HCT116 (cell line): ENCODE results near the gene HIBADH. TPM values are rescaled to one million over a fixed set of nuclear protein-coding genes. Genes with fewer than 3 reads are reported as not detected.

ENCODE experiments used
- ATAC-seq: fragments of 200-7000 bp; cut with Tn5 transposase; 2 replicates; pipeline ENCODE4 v1.9.1; 2020; ENCODE audit warnings: mild to moderate bottlenecking, moderate library complexity
- BruUV-seq: library from RNA; stranded (reverse); fragments of 400-500 nt; replicated peaks from 2 replicates; lab custom pipeline; 2021; lab: Mats Ljungman, UMichigan
- CTCF ChIA-PET: fragments of 300-600 bp; sonication (Branson Sonifier 250); formaldehyde crosslinking; loops from one replicate; lab custom pipeline; 2021; ENCODE audit warnings: antibody characterized with exemption; lab: Charles Lee
- POLR2A ChIA-PET: fragments of 300-600, 350-600 bp; sonication (Branson Sonifier 250); formaldehyde crosslinking; loops from one replicate; lab custom pipeline; 2021; ENCODE audit warnings: antibody characterized with exemption; lab: Charles Lee
- RAD21 ChIA-PET, 2 experiments: fragments of 300-600 bp; sonication (Branson Sonifier 250); formaldehyde crosslinking; loops; one replicate each; lab custom pipeline; 2023; ENCODE audit warnings: low total read pairs in 2 of 2; ENCODE audit not compliant: uncharacterized antibody in 2 of 2, unreplicated experiment in 2 of 2, low non-redundant PET in 1 of 2; lab: Charles Lee
- DNase-seq: peaks from one replicate; pipeline ENCODE4 v3.0.0-alpha.2; 2010; ENCODE audit warnings: low read depth, low spot score
- H2AFZ ChIP-seq: fragments of 200-600 bp; shearing (Covaris generic), sonication (generic); 2 replicates; pipeline ENCODE4 v1.6.1; 2017; ENCODE audit warnings: low read depth, mixed run types, mixed read lengths, antibody characterized with exemption, low read length; ENCODE audit not compliant: poor library complexity, severe bottlenecking
- H3K27ac ChIP-seq: 2 replicates; pipeline ENCODE4 v1.5.1; 2012; ENCODE audit warnings: low read depth, low read length
- H3K27me3 ChIP-seq: fragments of 200-600 bp; sonication (generic); 2 replicates; pipeline ENCODE4 v1.6.1; 2016; ENCODE audit warnings: mixed run types, low read length, mixed read lengths; ENCODE audit not compliant: insufficient read depth
- H3K36me3 ChIP-seq, 2 experiments: fragments of 200-500 bp in 1 of 2; fragments of 200-600 bp in 1 of 2; sonication (Bioruptor generic) in 1 of 2; sonication (generic) in 1 of 2; 2 replicates each; pipeline versions ENCODE4 v1.5.1 to v1.6.1; 2014 to 2016; ENCODE audit warnings: low read length in 2 of 2, inconsistent platforms in 1 of 2, mixed read lengths in 1 of 2, mixed run types in 1 of 2; ENCODE audit not compliant: insufficient read depth in 2 of 2, control insufficient read depth in 1 of 2
- H3K4me1 ChIP-seq, 2 experiments: fragments of 200-600 bp in 1 of 2; sonication (generic) in 1 of 2; 2 replicates each; pipeline versions ENCODE4 v1.5.1 to v1.6.1; 2012 to 2017; ENCODE audit warnings: low read length in 2 of 2, inconsistent platforms in 1 of 2, mild to moderate bottlenecking in 1 of 2, mixed read lengths in 1 of 2, mixed run types in 1 of 2, moderate library complexity in 1 of 2; ENCODE audit not compliant: insufficient read depth in 2 of 2, control insufficient read depth in 1 of 2
- H3K4me2 ChIP-seq: fragments of 200-600 bp; sonication (generic); 2 replicates; pipeline ENCODE4 v1.6.1; 2017; ENCODE audit warnings: mixed run types, low read length, mixed read lengths
- H3K4me3 ChIP-seq, 2 experiments: fragments of 200-600 bp in 1 of 2; sonication (generic) in 1 of 2; replicated peaks in 1 of 2; 2 replicates each; pipeline ENCODE4 v1.5.1; 2011 to 2016; ENCODE audit warnings: low read length in 2 of 2, control low read depth in 1 of 2, low read depth in 1 of 2, mild to moderate bottlenecking in 1 of 2, mixed read lengths in 1 of 2, mixed run types in 1 of 2
- H3K79me2 ChIP-seq: fragments of 200-600 bp; sonication (generic); 2 replicates; pipeline ENCODE4 v1.6.1; 2017; ENCODE audit warnings: mild to moderate bottlenecking, mixed run types, low read length, moderate library complexity, mixed read lengths; ENCODE audit not compliant: insufficient read depth
- H3K9ac ChIP-seq: fragments of 200-600 bp; sonication (generic); 2 replicates; pipeline ENCODE4 v1.6.1; 2016; ENCODE audit warnings: low read length, mixed read lengths
- H3K9me2 ChIP-seq: fragments of 200-600 bp; sonication (generic), shearing (Covaris generic); 2 replicates; pipeline ENCODE4 v1.6.1; 2017; ENCODE audit warnings: mixed run types, mild to moderate bottlenecking, moderate library complexity; ENCODE audit not compliant: insufficient read depth
- H3K9me3 ChIP-seq, 2 experiments: fragments of 200-500 bp in 1 of 2; fragments of 200-600 bp in 1 of 2; sonication (Bioruptor generic) in 1 of 2; sonication (generic) in 1 of 2; 2 replicates each; pipeline ENCODE4 v1.6.1; 2014 to 2017; ENCODE audit warnings: low read length in 2 of 2, mixed read lengths in 2 of 2, inconsistent platforms in 1 of 2, low read depth in 1 of 2, mild to moderate bottlenecking in 1 of 2, mixed run types in 1 of 2, moderate library complexity in 1 of 2; ENCODE audit not compliant: control insufficient read depth in 1 of 2, insufficient read depth in 1 of 2
- H4K20me1 ChIP-seq: fragments of 200-600 bp; sonication (generic), shearing (Covaris generic); 2 replicates; pipeline ENCODE4 v1.6.1; 2017; ENCODE audit warnings: mixed run types, mild to moderate bottlenecking, moderate library complexity; ENCODE audit not compliant: insufficient read depth
- ATF3 ChIP-seq: IDR thresholded peaks from 2 replicates; pipeline ENCODE4 v1.6.1; 2012
- CEBPB ChIP-seq: IDR thresholded peaks from 2 replicates; pipeline ENCODE4 v1.6.1; 2012; ENCODE audit warnings: low read depth
- CTCF ChIP-seq, 3 experiments: fragments of 200-600 bp in 1 of 3; sonication (generic) in 1 of 3; IDR thresholded peaks in 2 of 3; conservative IDR thresholded peaks in 1 of 3; 2 replicates each; pipeline ENCODE4 v1.5.1; 2012 to 2017; ENCODE audit warnings: low read depth in 2 of 3, low read length in 2 of 3, antibody characterized with exemption in 1 of 3, borderline replicate concordance in 1 of 3, control low read depth in 1 of 3, mild to moderate bottlenecking in 1 of 3, mixed read lengths in 1 of 3, mixed run types in 1 of 3, moderate library complexity in 1 of 3; ENCODE audit not compliant: insufficient read depth in 1 of 3
- EZH2 ChIP-seq: fragments of 200-600 bp; sonication (generic); IDR thresholded peaks from 2 replicates; pipeline ENCODE4 v1.6.1; 2017; ENCODE audit warnings: antibody characterized with exemption, mixed run types
- EZH2phosphoT487 ChIP-seq: fragments of 200-600 bp; IDR thresholded peaks from 2 replicates; pipeline ENCODE4 v1.6.1; 2018; ENCODE audit warnings: antibody characterized with exemption, borderline replicate concordance
- JUND ChIP-seq: IDR thresholded peaks from 2 replicates; pipeline ENCODE4 v1.6.1; 2012
- POLR2A ChIP-seq: IDR thresholded peaks from 2 replicates; pipeline ENCODE4 v1.7.0; 2011; ENCODE audit warnings: borderline replicate concordance; ENCODE audit not compliant: insufficient read depth, insufficient read length; ENCODE audit errors: extremely low read depth
- SP1 ChIP-seq: IDR thresholded peaks from 2 replicates; pipeline ENCODE4 v1.6.1; 2012; ENCODE audit warnings: low read depth
- SRF ChIP-seq: IDR thresholded peaks from 2 replicates; pipeline ENCODE4 v1.6.1; 2012; ENCODE audit warnings: low read depth
- TCF7L2 ChIP-seq: IDR thresholded peaks from 2 replicates; pipeline ENCODE4 v1.7.0; 2011; ENCODE audit warnings: borderline replicate concordance, inconsistent platforms; ENCODE audit not compliant: insufficient read depth, insufficient read length; ENCODE audit errors: extremely low read depth
- ZBTB33 ChIP-seq: IDR thresholded peaks from 2 replicates; pipeline ENCODE4 v1.6.1; 2011; ENCODE audit warnings: mild to moderate bottlenecking, low read length, moderate library complexity; ENCODE audit not compliant: insufficient replicate concordance; ENCODE audit errors: extremely low read depth
- ZFX ChIP-seq: fragments of 450-650 bp; IDR thresholded peaks from 2 replicates; pipeline ENCODE4 v1.6.1; 2017
- intact Hi-C: fragments of 100-400 bp; cut with micrococcal nuclease; formaldehyde crosslinking; loops from 2 replicates; pipeline ENCODE4 v1.10.0; 2022
- total RNA-seq: library from RNA; stranded (reverse); gene quantifications from one replicate; pipeline ENCODE4 v1.2.1, GENCODE V29; 2021; ENCODE audit not compliant: unreplicated experiment
- TF ChIP-seq, protein P1 (sequence below): IDR thresholded peaks from 2 replicates; pipeline ENCODE4 v1.6.1; 2012

Gene HIBADH
- total RNA-seq, 1 experiment from 2014 or later: 32.4 TPM

GRCh38 chr7:27526131-27526530, 136.6 kb downstream of the HIBADH start:
- Histone ChIP-seq H3K36me3 (peaks cover 0 to 4% of the 10 kb centered on the region in 2 experiments; a peak in 2 of 4 replicates), H4K20me1 (no peaks in the 10 kb centered on the region), H3K4me1 (no peaks in the 10 kb centered on the region), H3K9me2 (no peaks in the 10 kb centered on the region), H3K9me3 (no peaks in the 10 kb centered on the region), H3K79me2 (no peaks in the 10 kb centered on the region), H3K9ac (no peak overlapping the region), H3K4me3 (no peak overlapping the region), H2AFZ (no peak overlapping the region), H3K27me3 (no peaks in the 10 kb centered on the region), H3K27ac (no peak overlapping the region), H3K4me2 (no peak overlapping the region)
- RAD21 ChIA-PET: no interaction called here
- intact Hi-C loops: no loop called here
- TF ChIP-seq ZFX: no peak
- TF ChIP-seq EZH2phosphoT487: no peak
- no peak for TF ChIP-seq ATF3
- no peak for TF ChIP-seq EZH2
- TF ChIP-seq ZBTB33: no peak
- no peak for TF ChIP-seq JUND
- TF ChIP-seq POLR2A: no peak
- no peak for TF ChIP-seq SRF
- no peak for TF ChIP-seq CTCF (IDR thresholded peaks at IDR 0.05 in 2 of 3, conservative IDR thresholded peaks at IDR 0.05 in 1 of 3; ENCODE audit: borderline replicate concordance in 1 of 3, insufficient read depth in 1 of 3, low read depth in 2 of 3, low read length in 2 of 3)
- TF ChIP-seq TCF7L2: no peak
- TF ChIP-seq, protein P1, sequence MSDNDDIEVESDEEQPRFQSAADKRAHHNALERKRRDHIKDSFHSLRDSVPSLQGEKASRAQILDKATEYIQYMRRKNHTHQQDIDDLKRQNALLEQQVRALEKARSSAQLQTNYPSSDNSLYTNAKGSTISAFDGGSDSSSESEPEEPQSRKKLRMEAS: no peak
- TF ChIP-seq SP1: no peak
- TF ChIP-seq CEBPB: no peak
- CTCF ChIA-PET: no interaction called here
- no peak for DNase-seq
- POLR2A ChIA-PET: no interaction called here
- no TSS peak for BruUV-seq
- ATAC-seq: no peak
